ENCODE measurements around the gene CCRL2. TPM values are rescaled to one million over a fixed set of nuclear protein-coding genes. Genes with fewer than 3 reads are reported as not detected.

CCRL2 gene
- total and polyA plus RNA-seq, 2 of the 4 experiments (the other 2 are of a cell fraction) = 0.29 to 0.36 TPM

DNA sequence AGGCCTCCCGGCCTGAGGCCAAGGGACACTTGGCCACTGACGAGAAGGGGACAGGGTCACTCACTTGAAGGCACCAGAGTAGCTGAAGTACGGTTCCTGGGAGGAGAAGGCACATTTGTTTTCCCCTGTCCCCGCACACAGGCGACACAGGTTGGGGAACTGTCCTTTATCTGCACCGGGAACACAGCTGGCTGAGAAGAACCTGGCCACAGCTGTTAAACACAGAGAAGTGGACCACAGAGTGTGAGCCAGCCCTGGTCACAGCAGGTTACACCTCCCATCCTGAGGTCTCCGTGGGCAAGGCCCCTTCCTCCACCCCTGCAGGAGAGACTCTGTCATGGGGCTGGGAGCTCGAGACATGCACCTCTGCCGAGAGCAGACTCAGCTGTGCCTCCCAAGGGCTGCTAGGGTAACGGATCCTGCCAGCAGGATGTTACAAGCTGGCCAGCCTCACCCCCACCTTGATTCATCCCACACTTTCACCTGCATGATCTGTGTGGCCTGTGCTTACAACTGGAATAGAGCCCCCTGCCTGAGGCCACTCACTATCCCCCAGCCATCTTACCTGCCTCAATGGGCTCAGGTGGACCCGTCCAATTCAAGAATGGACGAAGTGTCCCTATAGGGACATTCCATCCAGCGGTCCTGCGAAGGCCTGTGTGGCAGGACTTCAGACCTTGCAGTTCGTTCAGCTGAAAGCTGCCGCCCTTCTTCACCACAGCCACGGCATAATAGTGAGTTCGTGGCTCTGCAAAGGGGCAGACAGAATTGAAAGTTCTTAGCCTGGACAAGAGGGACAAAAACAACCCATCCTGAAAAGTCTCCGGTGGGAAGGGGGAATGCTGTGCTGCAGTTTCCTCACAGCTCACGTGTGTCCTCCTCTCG lies 48.4 kb downstream of the CCRL2 start:
- H3K4me2 ChIP-seq (ENCODE audit: low read depth, low read length) = no peak overlapping the region
- no peak for TF ChIP-seq MXI1 (IDR thresholded peaks at IDR 0.05; ENCODE audit: borderline replicate concordance, low read depth, low read length)
- peak overlapping the region; percentile 17 for H2AFZ ChIP-seq (replicated peaks; ENCODE audit: low read length, poor library complexity)
- DNase-seq (no peak), ATAC-seq (ENCODE audit: low read depth) (no peak)
- no peak overlapping the region for H2BK120ac ChIP-seq (ENCODE audit: low read depth, low read length)
- H3K9me3 ChIP-seq (ENCODE audit: control insufficient read depth, insufficient read depth, low read length) = no peaks in the 10 kb centered on the region
- no peaks in the 10 kb centered on the region for H4K20me1 ChIP-seq (ENCODE audit: insufficient read depth, low read length)
- no peak overlapping the region for H3K27ac ChIP-seq (ENCODE audit: insufficient read depth, low read length)
- CTCF ChIA-PET = interaction anchor here (0.6 kb wide), 1 partner anchor 523 kb away, joined by 4 read pairs; no protein-coding TSS in a partner anchor
- H2AK5ac ChIP-seq (ENCODE audit: low read depth, low read length) = no peak overlapping the region
- no peak overlapping the region for H2BK20ac ChIP-seq (ENCODE audit: low read depth, low read length)
- H3K56ac ChIP-seq (ENCODE audit: extremely low read depth, insufficient read depth, low read length) = no peak overlapping the region
- H3K23ac ChIP-seq (ENCODE audit: low read depth, low read length) = no peak overlapping the region
- no peak overlapping the region for H3K9ac ChIP-seq (ENCODE audit: low read depth, low read length)
- BruUV-seq (replicated peaks) = no TSS peak
- H2BK5ac ChIP-seq (ENCODE audit: low read depth, low read length, poor library complexity, severe bottlenecking) = no peak overlapping the region
- H3K36me3 ChIP-seq (ENCODE audit: control insufficient read depth, insufficient read depth, low read length) = no peaks in the 10 kb centered on the region
- peaks cover 51% of the 10 kb centered on the region for H3K27me3 ChIP-seq (ENCODE audit: control insufficient read depth, insufficient read depth, low read length)
- H3K18ac ChIP-seq (ENCODE audit: low read depth, low read length) = no peak overlapping the region
- H4K91ac ChIP-seq (ENCODE audit: insufficient read depth, low read depth, low read length) = no peak overlapping the region
- H3K14ac ChIP-seq (replicated peaks; ENCODE audit: low read depth, low read length) = no peak overlapping the region
- in situ Hi-C loops (cut with MboI; ENCODE audit: low sequenced_read_pairs) (no loop called here), intact Hi-C loops (cut with micrococcal nuclease) (no loop called here), dilution Hi-C loops (cut with HindIII; ENCODE audit: low sequenced_read_pairs, unreplicated experiment) (no loop called here)
- no peak overlapping the region for H3K4ac ChIP-seq (ENCODE audit: low read depth, low read length)
- H3K4me1 ChIP-seq (ENCODE audit: control insufficient read depth, insufficient read depth, low read length) = no peaks in the 10 kb centered on the region
- WGBS, 2 experiments (ENCODE audit: extremely low coverage in 2 of 2, insufficient read length in 1 of 2) = 63% methylated on average over 5 of the region's 21 CpGs; no CpG with 5 or more reads in 1 of the 2 experiments
- H4K5ac ChIP-seq (ENCODE audit: low read depth, low read length) = no peak overlapping the region
- no peak overlapping the region for H2AK9ac ChIP-seq (replicated peaks; ENCODE audit: low read depth, low read length, poor library complexity)
- H2BK15ac ChIP-seq (ENCODE audit: low read depth, low read length) = no peak overlapping the region
- no peaks in the 10 kb centered on the region for H3K79me1 ChIP-seq (ENCODE audit: low read depth in 1 of 2, low read length in 2 of 2)
- POLR2A ChIA-PET (ENCODE audit: unreplicated experiment) = no interaction called here
- no peak overlapping the region for H4K8ac ChIP-seq (ENCODE audit: low read depth in 2 of 2, low read length in 2 of 2)
- H3K4me3 ChIP-seq (ENCODE audit: insufficient read depth, low read depth, low read length) = no peak overlapping the region
- no peaks in the 10 kb centered on the region for H3K9me1 ChIP-seq (ENCODE audit: insufficient read depth, low read length)
